Activated CD8-positive, alpha-beta T cell treated with anti-CD3 and anti-CD28 coated beads for 36 hours (primary cell): ENCODE results near the gene KLRF1. TPM values are rescaled to one million over a fixed set of nuclear protein-coding genes. Genes with fewer than 3 reads are reported as not detected.

Source experiments
- ATAC-seq: fragments of 200-7000 bp; cut with Tn5 transposase; one replicate; pipeline ENCODE4 v1.10.0; 2021; ENCODE audit warnings: mild to moderate bottlenecking, moderate library complexity
- CTCF ChIA-PET: fragments of 350-600 bp; sonication (Branson Sonifier 250); formaldehyde crosslinking; loops from one replicate; lab custom pipeline; 2021; ENCODE audit warnings: antibody characterized with exemption; lab: Charles Lee
- POLR2A ChIA-PET: fragments of 350-600 bp; sonication (Branson Sonifier 250); formaldehyde crosslinking; loops from one replicate; lab custom pipeline; 2021; ENCODE audit warnings: antibody characterized with exemption; lab: Charles Lee
- DNase-seq: peaks from one replicate; pipeline ENCODE4 v3.0.0-alpha.2; 2020
- H3K27ac Mint-ChIP-seq: one replicate; pipeline ENCODE4 v1.8.0; 2021; ENCODE audit warnings: mild to moderate bottlenecking, mixed read lengths
- H3K27me3 Mint-ChIP-seq: one replicate; pipeline ENCODE4 v1.8.0; 2021; ENCODE audit warnings: mixed read lengths
- H3K36me3 Mint-ChIP-seq: one replicate; pipeline ENCODE4 v1.8.0; 2021; ENCODE audit warnings: low read depth, mixed read lengths
- H3K4me1 Mint-ChIP-seq: one replicate; pipeline ENCODE4 v1.8.0; 2021; ENCODE audit warnings: low read depth, mixed read lengths
- H3K4me3 Mint-ChIP-seq: one replicate; pipeline ENCODE4 v1.8.0; 2021; ENCODE audit warnings: mild to moderate bottlenecking, moderate library complexity, mixed read lengths
- H3K9me3 Mint-ChIP-seq: one replicate; pipeline ENCODE4 v1.8.0; 2021; ENCODE audit warnings: mixed read lengths
- CTCF ChIP-seq: fragments of 200-600 bp; IDR thresholded peaks from one replicate; pipeline ENCODE4 v1.8.0; 2022; ENCODE audit warnings: antibody characterized with exemption, mild to moderate bottlenecking
- intact Hi-C: fragments of 100-400 bp; cut with micrococcal nuclease; formaldehyde crosslinking; loops from one replicate; pipeline ENCODE4 v1.10.0; 2022
- total RNA-seq, 2 experiments: library from RNA; stranded (reverse); gene quantifications; one replicate each; pipeline ENCODE4 v1.2.3, GENCODE V29; 2021

Gene KLRF1
- total RNA-seq, 2 experiments from 2014 or later: not detected

DNA sequence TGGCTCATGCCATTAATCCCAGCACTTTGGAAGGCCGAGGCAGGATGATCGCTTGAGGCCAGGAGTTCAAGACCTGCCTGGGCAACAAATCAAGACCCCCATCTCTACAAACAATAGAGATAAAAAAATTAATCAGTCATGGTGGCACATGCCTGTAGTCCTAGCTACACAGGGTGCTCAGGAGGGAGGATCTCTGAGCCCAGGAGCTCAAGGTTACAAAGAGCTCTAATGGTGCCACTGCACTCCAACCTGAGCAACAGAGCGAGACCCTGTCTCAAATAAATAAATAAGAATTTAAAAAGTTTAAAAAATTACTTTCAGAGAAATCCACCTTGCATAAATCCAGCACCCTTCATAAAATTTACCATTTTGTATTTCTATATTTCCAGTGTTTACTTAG, 2.2 kb downstream of the KLRF1 start:
- intact Hi-C loops: no loop called here
- Mint-ChIP-seq H3K27me3 (no peaks in the 10 kb centered on the region), H3K4me3 (no peak overlapping the region), H3K4me1 (peaks cover 2% of the 10 kb centered on the region), H3K9me3 (peaks cover 1% of the 10 kb centered on the region), H3K27ac (no peak overlapping the region), H3K36me3 (no peaks in the 10 kb centered on the region)
- no peak for TF ChIP-seq CTCF
- CTCF ChIA-PET: interaction anchor here (0.7 to 2.0 kb wide), 5 partner anchors 9 to 311 kb away, joined by 3 to 21 read pairs (median 4); no protein-coding TSS in a partner anchor
- POLR2A ChIA-PET: no interaction called here
- no peak for DNase-seq
- ATAC-seq: no peak

GRCh38 chr12:9829982-9830381, 2.7 kb downstream of the KLRF1 start:
- no peak overlapping the region for H3K4me3 Mint-ChIP-seq
- intact Hi-C loops: no loop called here
- CTCF ChIA-PET: interaction anchor here (1.0 to 2.0 kb wide), 5 partner anchors 9 to 95 kb away, joined by 3 to 21 read pairs (median 4); no protein-coding TSS in a partner anchor
- ATAC-seq (no peak), DNase-seq (no peak)
- H3K9me3 Mint-ChIP-seq: peaks cover 1% of the 10 kb centered on the region
- POLR2A ChIA-PET: no interaction called here
- H3K4me1 Mint-ChIP-seq: peaks cover 2% of the 10 kb centered on the region
- H3K36me3 Mint-ChIP-seq: no peaks in the 10 kb centered on the region
- no peaks in the 10 kb centered on the region for H3K27me3 Mint-ChIP-seq
- no peak for TF ChIP-seq CTCF
- H3K27ac Mint-ChIP-seq: no peak overlapping the region

DNA sequence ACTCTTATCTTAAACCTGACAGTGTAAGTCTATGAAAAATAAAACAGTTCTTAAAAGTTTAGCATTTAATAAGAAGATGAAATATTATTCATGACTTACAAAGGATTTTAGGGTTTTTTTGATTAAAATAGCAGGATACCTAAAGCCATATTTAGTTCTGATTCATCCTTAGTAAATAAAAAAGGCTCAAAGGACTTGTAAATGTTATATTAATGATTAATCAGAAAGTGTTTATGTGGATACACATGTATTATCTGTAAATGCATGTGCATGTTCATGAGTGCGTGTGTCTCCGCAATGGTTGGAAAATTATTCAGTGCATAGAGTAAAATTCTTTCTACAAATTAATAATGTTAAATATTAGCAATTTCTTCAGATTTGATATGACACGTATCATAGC, 4.4 kb downstream of the KLRF1 start:
- H3K4me3 Mint-ChIP-seq: no peak overlapping the region
- peaks cover 1% of the 10 kb centered on the region for H3K9me3 Mint-ChIP-seq
- CTCF ChIA-PET: interaction anchor here (0.6 to 0.7 kb wide), 2 partner anchors 18 to 171 kb away, joined by 3 read pairs; no protein-coding TSS in a partner anchor
- intact Hi-C loops: no loop called here
- H3K27ac Mint-ChIP-seq: no peak overlapping the region
- H3K27me3 Mint-ChIP-seq: no peaks in the 10 kb centered on the region
- no peaks in the 10 kb centered on the region for H3K4me1 Mint-ChIP-seq
- POLR2A ChIA-PET: no interaction called here
- H3K36me3 Mint-ChIP-seq: no peaks in the 10 kb centered on the region
- no peak for ATAC-seq
- no peak for TF ChIP-seq CTCF
- DNase-seq: no peak

- Mint-ChIP-seq H3K9me3 (peaks cover 10% of the 10 kb centered on the region), H3K4me1 (no peaks in the 10 kb centered on the region), H3K4me3 (no peak overlapping the region), H3K27me3 (no peaks in the 10 kb centered on the region), H3K27ac (no peak overlapping the region), H3K36me3 (peaks cover 8% of the 10 kb centered on the region)
- intact Hi-C loops: no loop called here
- POLR2A ChIA-PET: no interaction called here
- no peak for ATAC-seq
- CTCF ChIA-PET: no interaction called here
- TF ChIP-seq CTCF: no peak
- no peak for DNase-seq
Measured at GRCh38 chr12:9843407-9843806, 16.1 kb downstream of the KLRF1 start.

DNA sequence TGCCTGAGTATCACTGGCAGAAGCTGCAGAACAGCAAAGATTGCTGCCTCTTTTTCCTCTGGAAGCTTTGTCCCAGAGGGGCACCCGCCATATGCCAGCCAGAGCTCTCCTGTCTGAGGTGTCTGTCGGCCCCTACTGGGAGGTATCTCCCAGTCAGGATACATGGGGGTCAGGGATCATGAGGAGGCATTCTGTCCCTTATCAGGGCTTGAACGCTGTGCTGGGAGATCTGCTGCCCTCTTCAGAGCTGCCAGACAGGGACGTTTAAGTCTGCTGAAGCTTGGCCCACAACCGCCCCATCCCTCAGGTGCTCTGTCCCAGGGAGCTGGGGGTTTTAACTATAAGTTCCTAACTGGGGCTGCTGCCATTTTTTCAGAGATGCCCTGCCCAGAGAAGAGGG, 21.6 kb downstream of the KLRF1 start:
- CTCF ChIA-PET: interaction anchor here (1.0 to 1.6 kb wide), 3 partner anchors 26 to 106 kb away, joined by 3 to 6 read pairs (median 3); no protein-coding TSS in a partner anchor
- POLR2A ChIA-PET: interaction anchor here (1.3 kb wide), 1 partner anchor 18 kb away, joined by 4 read pairs; no protein-coding TSS in a partner anchor
- H3K4me3 Mint-ChIP-seq: no peak overlapping the region
- peaks cover 13% of the 10 kb centered on the region for H3K9me3 Mint-ChIP-seq
- no peak for TF ChIP-seq CTCF
- intact Hi-C loops: no loop called here
- no peaks in the 10 kb centered on the region for H3K27me3 Mint-ChIP-seq
- H3K27ac Mint-ChIP-seq: no peak overlapping the region
- ATAC-seq (no peak), DNase-seq (no peak)
- peaks cover 31% of the 10 kb centered on the region for H3K36me3 Mint-ChIP-seq
- peaks cover 21% of the 10 kb centered on the region for H3K4me1 Mint-ChIP-seq
